C4-2B (cell line): Measurements from ENCODE around the gene GBX2.

Experiments
- CTCF ChIP-seq: fragments of 450-650 bp; conservative IDR thresholded peaks from 2 replicates; pipeline ENCODE4 v1.5.1; 2017; ENCODE audit warnings: mild to moderate bottlenecking
- ZFX ChIP-seq: fragments of 450-650 bp; IDR thresholded peaks from 2 replicates; pipeline ENCODE4 v1.6.1; 2017

GRCh38 chr2:236156860-236157194 lies 11.4 kb downstream of the GBX2 start:
- TF ChIP-seq CTCF (no peak), ZFX (no peak)
